Measurements from ENCODE around the gene WDR27. TPM values are rescaled to one million over a fixed set of nuclear protein-coding genes. Genes with fewer than 3 reads are reported as not detected.

The WDR27 gene
- total and polyA plus RNA-seq, 2 experiments from 2014 or later: 54.4 to 83.0 TPM

DNA sequence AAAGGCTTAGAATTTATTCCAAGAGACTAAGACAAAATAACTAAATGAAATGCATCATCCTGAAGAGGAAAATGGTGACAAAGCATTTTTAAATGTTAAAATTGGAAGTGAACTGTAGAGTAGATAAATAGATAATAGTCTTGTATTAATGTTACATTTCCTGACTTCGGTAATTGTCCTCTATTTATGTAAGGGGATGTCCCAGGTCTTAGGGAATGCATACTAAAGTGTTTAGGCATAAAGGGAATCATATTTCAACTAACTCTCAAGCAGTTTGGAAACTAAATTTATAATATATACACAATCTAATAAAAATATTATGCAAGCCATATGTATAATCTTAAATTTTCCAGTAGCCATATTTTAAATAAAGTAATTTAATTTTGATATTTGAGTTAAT is 159.3 kb downstream of the WDR27 start:
- Histone ChIP-seq H3K4me1 (ENCODE audit: low read depth) (no peaks in the 10 kb centered on the region), H3K9me3 (ENCODE audit: low read depth) (no peaks in the 10 kb centered on the region), H3K27ac (no peak overlapping the region), H3K4me3 (no peak overlapping the region), H3K36me3 (no peaks in the 10 kb centered on the region), H3K27me3 (no peaks in the 10 kb centered on the region)
- no peak for DNase-seq (ENCODE audit: low read depth in 1 of 2, low spot score in 1 of 2)
- TF ChIP-seq, protein P1, sequence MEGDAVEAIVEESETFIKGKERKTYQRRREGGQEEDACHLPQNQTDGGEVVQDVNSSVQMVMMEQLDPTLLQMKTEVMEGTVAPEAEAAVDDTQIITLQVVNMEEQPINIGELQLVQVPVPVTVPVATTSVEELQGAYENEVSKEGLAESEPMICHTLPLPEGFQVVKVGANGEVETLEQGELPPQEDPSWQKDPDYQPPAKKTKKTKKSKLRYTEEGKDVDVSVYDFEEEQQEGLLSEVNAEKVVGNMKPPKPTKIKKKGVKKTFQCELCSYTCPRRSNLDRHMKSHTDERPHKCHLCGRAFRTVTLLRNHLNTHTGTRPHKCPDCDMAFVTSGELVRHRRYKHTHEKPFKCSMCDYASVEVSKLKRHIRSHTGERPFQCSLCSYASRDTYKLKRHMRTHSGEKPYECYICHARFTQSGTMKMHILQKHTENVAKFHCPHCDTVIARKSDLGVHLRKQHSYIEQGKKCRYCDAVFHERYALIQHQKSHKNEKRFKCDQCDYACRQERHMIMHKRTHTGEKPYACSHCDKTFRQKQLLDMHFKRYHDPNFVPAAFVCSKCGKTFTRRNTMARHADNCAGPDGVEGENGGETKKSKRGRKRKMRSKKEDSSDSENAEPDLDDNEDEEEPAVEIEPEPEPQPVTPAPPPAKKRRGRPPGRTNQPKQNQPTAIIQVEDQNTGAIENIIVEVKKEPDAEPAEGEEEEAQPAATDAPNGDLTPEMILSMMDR (IDR thresholded peaks at IDR 0.05; ENCODE audit: low read depth, low read length): no peak

DNA sequence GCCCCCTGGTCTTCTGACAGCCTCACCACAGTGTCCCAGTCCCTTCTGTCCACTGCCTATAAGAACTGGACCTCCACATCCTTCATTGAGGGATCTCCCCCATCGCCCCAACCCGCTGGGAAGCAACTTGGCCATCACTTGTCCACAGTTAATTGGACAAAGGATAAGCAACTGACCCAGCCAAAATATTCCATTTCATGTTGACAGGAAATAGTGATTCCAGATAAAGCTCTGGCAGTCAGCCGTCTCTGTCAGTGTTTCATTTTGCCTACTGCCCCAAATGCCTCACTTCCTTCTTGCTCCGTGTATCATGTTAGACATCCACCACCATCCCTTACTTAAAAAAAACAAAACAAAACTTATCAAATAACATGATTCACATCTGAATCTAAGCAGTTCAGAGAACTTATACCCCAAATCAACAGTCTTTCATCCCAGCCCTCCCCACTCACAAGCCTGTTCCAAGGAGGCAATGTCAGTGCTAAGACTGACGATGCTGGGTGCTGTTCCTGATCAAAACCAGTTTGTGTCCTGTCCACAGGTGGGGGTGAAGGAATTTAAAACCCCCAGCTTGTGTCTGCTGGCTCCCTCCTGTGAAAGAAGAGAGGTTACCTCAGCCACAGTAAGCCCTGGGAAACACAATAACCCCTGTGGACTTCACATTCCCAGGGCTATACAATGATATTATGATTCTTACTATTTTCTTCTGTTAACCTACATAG is 162.5 kb downstream of the WDR27 start:
- H3K27ac ChIP-seq: no peak overlapping the region
- no peaks in the 10 kb centered on the region for H3K4me1 ChIP-seq (ENCODE audit: low read depth)
- no peaks in the 10 kb centered on the region for H3K9me3 ChIP-seq (ENCODE audit: low read depth)
- H3K27me3 ChIP-seq: no peaks in the 10 kb centered on the region
- peak in 1 of 2 donors; percentile 61 for DNase-seq (ENCODE audit: low read depth in 1 of 2, low spot score in 1 of 2)
- no peaks in the 10 kb centered on the region for H3K36me3 ChIP-seq
- TF ChIP-seq, protein P1 (IDR thresholded peaks at IDR 0.05; ENCODE audit: low read depth, low read length): no peak
- H3K4me3 ChIP-seq: no peak overlapping the region

DNA sequence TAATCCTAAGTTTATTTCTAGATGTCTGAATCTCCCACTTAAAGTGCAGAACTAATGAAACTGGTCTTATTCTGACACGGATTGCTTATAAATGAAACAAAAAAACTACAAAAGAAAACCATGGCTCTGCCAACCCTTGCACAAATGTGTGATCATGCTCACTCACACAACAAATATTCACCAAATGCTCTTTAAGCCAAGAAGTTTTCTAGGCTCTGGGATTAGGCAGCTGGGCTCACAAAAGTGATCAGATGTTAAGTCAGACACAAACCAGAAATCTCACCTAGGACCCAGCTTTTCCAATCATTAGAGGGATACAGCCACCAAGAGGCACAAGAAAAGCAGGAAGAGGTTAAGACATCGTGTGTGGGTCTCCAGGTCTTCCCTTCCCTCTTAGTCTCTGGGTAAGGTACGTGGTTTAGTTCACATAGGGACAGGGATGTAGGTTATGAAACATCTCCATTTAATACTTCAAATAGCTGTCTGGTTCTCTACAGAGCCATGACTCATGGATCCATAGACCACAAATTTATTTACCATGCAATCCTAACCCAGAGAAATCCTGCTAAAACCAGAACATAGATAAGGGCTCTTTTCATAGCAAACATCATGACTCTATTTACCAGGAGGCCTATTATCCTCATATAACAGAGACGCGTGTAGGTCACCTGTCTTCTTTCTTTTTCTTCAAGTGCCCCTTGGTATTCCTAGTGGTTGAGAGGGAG is 165.2 kb downstream of the WDR27 start:
- Histone ChIP-seq H3K27ac (no peak overlapping the region), H3K36me3 (no peaks in the 10 kb centered on the region), H3K4me1 (ENCODE audit: low read depth) (no peaks in the 10 kb centered on the region), H3K27me3 (no peaks in the 10 kb centered on the region), H3K4me3 (no peak overlapping the region), H3K9me3 (ENCODE audit: low read depth) (no peaks in the 10 kb centered on the region)
- peak in 1 of 2 donors; percentile 58 for DNase-seq (ENCODE audit: low read depth in 1 of 2, low spot score in 1 of 2)
- TF ChIP-seq, protein P1 (IDR thresholded peaks at IDR 0.05; ENCODE audit: low read depth, low read length): no peak

DNA sequence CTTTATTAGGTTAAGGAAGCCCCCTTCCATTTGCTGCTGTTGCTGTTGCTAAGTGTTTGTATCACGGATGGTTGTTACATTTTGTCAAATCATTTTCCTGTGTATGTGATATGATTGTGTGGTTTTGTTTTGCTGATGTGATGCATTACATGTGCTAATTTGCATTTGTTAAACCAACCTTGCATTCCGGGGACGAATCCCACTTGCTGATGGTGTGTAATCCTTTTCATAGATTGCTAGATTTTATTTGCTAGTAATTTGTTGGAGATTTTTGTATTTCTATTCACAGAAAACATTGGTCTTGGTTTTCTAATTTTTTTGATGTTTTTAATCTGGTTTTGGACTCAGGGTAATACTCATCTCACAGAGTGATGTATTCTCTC is 167.8 kb downstream of the WDR27 start:
- H3K4me3 ChIP-seq: no peak overlapping the region
- no peak for DNase-seq (ENCODE audit: low read depth in 1 of 2, low spot score in 1 of 2)
- TF ChIP-seq, protein P1 (IDR thresholded peaks at IDR 0.05; ENCODE audit: low read depth, low read length): no peak
- H3K36me3 ChIP-seq: no peaks in the 10 kb centered on the region
- no peaks in the 10 kb centered on the region for H3K27me3 ChIP-seq
- H3K27ac ChIP-seq: no peak overlapping the region
- no peaks in the 10 kb centered on the region for H3K9me3 ChIP-seq (ENCODE audit: low read depth)
- H3K4me1 ChIP-seq (ENCODE audit: low read depth): no peaks in the 10 kb centered on the region

DNA sequence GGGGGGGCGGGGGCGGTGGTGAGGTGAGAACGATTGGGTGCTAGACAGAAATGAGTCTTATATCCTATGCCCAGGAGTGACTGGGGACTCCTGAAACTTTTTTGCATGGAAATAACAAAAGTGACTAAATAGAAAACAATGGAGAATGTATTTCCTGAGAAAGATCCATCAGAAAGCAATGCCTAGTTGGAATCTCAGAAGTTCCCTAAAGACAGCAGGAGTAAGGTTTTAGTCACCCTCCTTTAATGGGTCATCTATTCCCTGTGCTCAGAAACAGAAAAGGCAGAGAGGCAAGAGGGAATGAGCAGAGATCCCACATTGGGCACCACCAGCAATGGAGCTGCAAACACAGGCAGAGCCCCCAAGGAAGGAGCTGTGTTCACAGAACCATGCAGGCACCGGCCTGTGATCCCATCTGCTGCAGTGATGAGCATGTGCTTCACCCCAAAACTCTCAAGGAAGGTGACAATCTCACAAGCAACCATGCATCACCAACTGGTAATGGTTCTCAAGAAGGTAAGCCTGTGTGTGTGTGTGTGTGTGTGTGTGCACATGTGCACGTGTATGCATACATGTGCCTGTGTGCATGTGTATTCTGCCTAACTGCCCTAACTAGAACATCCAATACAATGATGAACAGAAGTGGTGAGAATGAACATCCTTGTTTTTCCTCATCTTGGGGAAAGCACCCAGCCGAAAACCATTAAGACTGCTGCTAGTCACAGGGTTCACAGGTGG is 168.4 kb downstream of the WDR27 start:
- DNase-seq (ENCODE audit: low read depth in 1 of 2, low spot score in 1 of 2): no peak
- no peaks in the 10 kb centered on the region for H3K27me3 ChIP-seq
- H3K9me3 ChIP-seq (ENCODE audit: low read depth): no peaks in the 10 kb centered on the region
- H3K36me3 ChIP-seq: no peaks in the 10 kb centered on the region
- H3K4me1 ChIP-seq (ENCODE audit: low read depth): no peaks in the 10 kb centered on the region
- no peak overlapping the region for H3K4me3 ChIP-seq
- TF ChIP-seq, protein P1 (IDR thresholded peaks at IDR 0.05; ENCODE audit: low read depth, low read length): no peak
- H3K27ac ChIP-seq: no peak overlapping the region
